ENCODE results near the gene MACROD2. TPM values are rescaled to one million over a fixed set of nuclear protein-coding genes. Genes with fewer than 3 reads are reported as not detected.

MACROD2 gene
- total RNA-seq, 1 donor from 2014 or later = 78.2 TPM

DNA sequence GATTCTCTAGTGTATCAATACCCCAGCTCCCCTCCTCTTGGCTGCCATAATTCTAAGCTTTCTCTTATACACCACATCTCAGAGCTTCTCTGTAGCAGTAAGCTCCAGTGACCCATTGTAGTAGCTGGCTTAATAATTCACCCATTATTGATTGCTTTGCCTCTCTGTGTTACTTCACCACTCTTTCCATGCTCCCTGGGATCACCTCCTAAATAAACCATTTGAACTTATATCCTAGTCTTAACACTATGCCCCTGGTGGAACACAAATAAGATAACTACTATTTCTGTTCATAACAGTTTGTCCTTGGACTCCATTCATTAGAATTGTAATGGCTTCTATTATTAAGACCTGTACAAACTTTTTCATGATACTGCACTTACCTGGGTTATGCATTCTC is 1819.0 kb downstream of the MACROD2 start:
- ATAC-seq = no peak
- intact Hi-C loops (cut with DNase I) = no loop called here
- Histone ChIP-seq H3K4me3 (no peak overlapping the region), H3K4me1 (no peaks in the 10 kb centered on the region), H3K9me3 (no peaks in the 10 kb centered on the region), H3K27me3 (no peaks in the 10 kb centered on the region), H3K36me3 (no peaks in the 10 kb centered on the region), H3K27ac (no peak overlapping the region)
- DNase-seq = no peak
- TF ChIP-seq, protein P1, sequence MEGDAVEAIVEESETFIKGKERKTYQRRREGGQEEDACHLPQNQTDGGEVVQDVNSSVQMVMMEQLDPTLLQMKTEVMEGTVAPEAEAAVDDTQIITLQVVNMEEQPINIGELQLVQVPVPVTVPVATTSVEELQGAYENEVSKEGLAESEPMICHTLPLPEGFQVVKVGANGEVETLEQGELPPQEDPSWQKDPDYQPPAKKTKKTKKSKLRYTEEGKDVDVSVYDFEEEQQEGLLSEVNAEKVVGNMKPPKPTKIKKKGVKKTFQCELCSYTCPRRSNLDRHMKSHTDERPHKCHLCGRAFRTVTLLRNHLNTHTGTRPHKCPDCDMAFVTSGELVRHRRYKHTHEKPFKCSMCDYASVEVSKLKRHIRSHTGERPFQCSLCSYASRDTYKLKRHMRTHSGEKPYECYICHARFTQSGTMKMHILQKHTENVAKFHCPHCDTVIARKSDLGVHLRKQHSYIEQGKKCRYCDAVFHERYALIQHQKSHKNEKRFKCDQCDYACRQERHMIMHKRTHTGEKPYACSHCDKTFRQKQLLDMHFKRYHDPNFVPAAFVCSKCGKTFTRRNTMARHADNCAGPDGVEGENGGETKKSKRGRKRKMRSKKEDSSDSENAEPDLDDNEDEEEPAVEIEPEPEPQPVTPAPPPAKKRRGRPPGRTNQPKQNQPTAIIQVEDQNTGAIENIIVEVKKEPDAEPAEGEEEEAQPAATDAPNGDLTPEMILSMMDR (IDR thresholded peaks at IDR 0.05) = no peak

DNA sequence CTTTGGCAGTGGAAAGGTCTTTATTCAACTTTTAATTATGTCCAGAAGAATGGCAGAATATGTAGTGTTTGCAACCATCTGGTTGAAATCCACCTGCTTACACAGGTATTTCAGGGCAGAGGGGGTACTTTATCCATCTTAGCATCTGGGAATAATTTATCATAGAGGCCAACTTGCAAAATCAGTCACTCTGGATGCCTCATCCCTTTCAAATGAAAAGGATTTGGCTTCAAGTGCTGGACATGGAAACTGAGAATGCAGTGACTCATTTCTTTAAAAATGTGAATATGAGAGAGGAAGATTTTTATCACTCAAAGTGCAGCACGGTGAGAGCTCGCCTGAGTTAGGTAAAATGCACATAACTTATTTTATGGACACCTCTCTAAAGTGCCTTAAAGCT is 1819.6 kb downstream of the MACROD2 start:
- intact Hi-C loops (cut with DNase I) = no loop called here
- Histone ChIP-seq H3K9me3 (no peaks in the 10 kb centered on the region), H3K36me3 (no peaks in the 10 kb centered on the region), H3K27ac (no peak overlapping the region), H3K27me3 (no peaks in the 10 kb centered on the region), H3K4me3 (no peak overlapping the region), H3K4me1 (no peaks in the 10 kb centered on the region)
- ATAC-seq = no peak
- no peak for DNase-seq
- TF ChIP-seq, protein P1 (IDR thresholded peaks at IDR 0.05) = no peak

DNA sequence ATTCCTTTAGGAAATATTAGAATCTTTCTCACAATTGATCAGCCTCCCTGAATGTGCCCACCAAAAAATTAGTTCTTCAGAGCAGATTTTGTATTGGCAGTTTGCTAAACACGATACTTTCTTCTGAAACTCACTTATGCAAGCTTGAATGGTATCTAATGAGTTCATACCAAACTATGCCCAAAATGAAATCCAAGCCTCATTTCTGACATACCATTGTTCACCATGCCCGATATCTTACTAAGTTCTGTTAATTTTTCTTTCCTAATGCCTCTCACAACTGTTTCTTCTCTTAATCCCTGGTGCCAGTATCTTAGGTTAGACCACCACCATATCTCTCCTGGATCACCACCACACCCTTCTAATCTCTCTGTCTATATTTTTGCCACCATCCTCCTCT is 1822.0 kb downstream of the MACROD2 start:
- Histone ChIP-seq H3K4me3 (no peak overlapping the region), H3K9me3 (no peaks in the 10 kb centered on the region), H3K27me3 (no peaks in the 10 kb centered on the region), H3K27ac (no peak overlapping the region), H3K36me3 (no peaks in the 10 kb centered on the region), H3K4me1 (no peaks in the 10 kb centered on the region)
- DNase-seq (no peak), ATAC-seq (no peak)
- TF ChIP-seq, protein P1 (IDR thresholded peaks at IDR 0.05) = no peak
- intact Hi-C loops (cut with DNase I) = no loop called here

DNA sequence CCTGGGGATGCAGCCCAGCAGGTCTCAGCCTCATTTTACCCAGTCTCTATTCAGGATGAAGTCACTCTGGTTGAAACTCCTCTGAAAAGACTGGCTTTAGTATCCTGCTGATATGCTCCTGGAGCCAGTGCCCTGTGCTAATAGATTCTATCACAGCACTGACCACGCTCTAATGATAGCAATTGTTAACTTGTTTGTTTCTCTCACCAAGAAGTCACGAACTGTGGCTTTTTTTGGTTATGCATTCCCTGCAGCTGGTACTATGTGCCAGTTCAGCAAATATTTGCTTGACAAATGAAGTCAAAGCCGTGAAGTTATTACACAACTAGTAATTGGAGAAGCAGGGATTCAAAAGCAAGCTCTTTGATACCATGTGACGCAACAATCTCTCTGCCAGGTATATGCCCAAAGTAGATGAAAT is 1823.3 kb downstream of the MACROD2 start:
- TF ChIP-seq, protein P1 (IDR thresholded peaks at IDR 0.05) = no peak
- H3K36me3 ChIP-seq = no peaks in the 10 kb centered on the region
- no peak overlapping the region for H3K4me3 ChIP-seq
- no peaks in the 10 kb centered on the region for H3K4me1 ChIP-seq
- no peaks in the 10 kb centered on the region for H3K27me3 ChIP-seq
- H3K27ac ChIP-seq = no peak overlapping the region
- no peak for DNase-seq
- peak; percentile 58 for ATAC-seq
- H3K9me3 ChIP-seq = no peaks in the 10 kb centered on the region
- intact Hi-C loops (cut with DNase I) = no loop called here

DNA sequence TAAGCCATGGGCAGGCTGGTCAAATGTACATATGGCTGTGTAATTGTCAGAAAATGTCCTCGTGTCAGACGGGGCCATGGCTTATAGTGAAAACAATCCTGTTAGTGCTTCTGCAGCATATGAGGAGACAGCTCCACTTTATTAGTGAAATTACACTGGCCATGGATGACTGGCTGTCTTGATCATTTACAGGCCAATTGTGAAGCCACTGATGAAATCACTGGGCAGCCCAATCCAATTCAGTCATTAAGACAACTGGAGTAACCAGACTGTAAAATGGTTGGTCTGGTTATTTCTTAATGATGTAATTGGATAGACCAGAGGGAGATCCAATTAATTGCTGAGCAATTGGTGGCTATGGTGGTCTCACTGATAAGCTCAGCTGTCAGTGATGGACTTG is 1828.4 kb downstream of the MACROD2 start:
- Histone ChIP-seq H3K36me3 (no peaks in the 10 kb centered on the region), H3K27ac (no peak overlapping the region), H3K4me3 (no peak overlapping the region), H3K9me3 (no peaks in the 10 kb centered on the region), H3K27me3 (no peaks in the 10 kb centered on the region), H3K4me1 (no peaks in the 10 kb centered on the region)
- intact Hi-C loops (cut with DNase I) = no loop called here
- TF ChIP-seq, protein P1 (IDR thresholded peaks at IDR 0.05) = no peak
- DNase-seq (no peak), ATAC-seq (no peak)

DNA sequence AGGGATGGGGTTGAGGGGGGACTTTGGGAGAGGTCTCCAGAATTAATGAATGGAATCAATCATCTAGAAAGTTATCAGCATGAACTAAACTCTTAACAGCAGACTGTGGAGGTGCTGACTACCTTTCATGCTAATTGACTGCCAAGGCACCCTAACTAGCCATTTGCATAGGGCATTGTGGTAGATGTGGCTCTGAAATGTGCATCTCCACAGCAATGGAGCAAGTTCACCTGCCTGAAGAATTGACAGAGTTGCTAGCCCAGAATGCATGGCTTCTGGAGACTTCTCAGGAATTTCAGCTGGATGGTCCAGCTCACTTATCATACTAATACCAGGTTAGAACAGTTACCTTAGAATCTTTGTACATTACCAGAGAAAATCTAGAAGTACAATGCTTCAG is 1832.3 kb downstream of the MACROD2 start:
- TF ChIP-seq, protein P1 (IDR thresholded peaks at IDR 0.05) = no peak
- Histone ChIP-seq H3K27me3 (no peaks in the 10 kb centered on the region), H3K4me3 (no peak overlapping the region), H3K36me3 (no peaks in the 10 kb centered on the region), H3K9me3 (no peaks in the 10 kb centered on the region), H3K4me1 (no peaks in the 10 kb centered on the region), H3K27ac (no peak overlapping the region)
- ATAC-seq (no peak), DNase-seq (no peak)
- intact Hi-C loops (cut with DNase I) = no loop called here

All from upper lobe of right lung (tissue), 1 donor.